KBM-7 (cell line): ENCODE measurements around the gene PATL2.
"Not testable (repeated sequence)": the region's sequence is repeated elsewhere in the genome, so short reads cannot be mapped to it uniquely, and the experiment has no call there.

Experiments
- DNase-seq: peaks from one replicate; pipeline ENCODE4 v3.0.0-alpha.2; 2015
- in situ Hi-C: fragments of 300-500 bp; cut with MboI; formaldehyde crosslinking; loops from 2 replicates; pipeline ENCODE4 v1.14.3; 2020; ENCODE audit warnings: low sequenced_read_pairs, low pct_unique_long_range_greater_than_20kb, mixed read lengths

PATL2 gene

DNA sequence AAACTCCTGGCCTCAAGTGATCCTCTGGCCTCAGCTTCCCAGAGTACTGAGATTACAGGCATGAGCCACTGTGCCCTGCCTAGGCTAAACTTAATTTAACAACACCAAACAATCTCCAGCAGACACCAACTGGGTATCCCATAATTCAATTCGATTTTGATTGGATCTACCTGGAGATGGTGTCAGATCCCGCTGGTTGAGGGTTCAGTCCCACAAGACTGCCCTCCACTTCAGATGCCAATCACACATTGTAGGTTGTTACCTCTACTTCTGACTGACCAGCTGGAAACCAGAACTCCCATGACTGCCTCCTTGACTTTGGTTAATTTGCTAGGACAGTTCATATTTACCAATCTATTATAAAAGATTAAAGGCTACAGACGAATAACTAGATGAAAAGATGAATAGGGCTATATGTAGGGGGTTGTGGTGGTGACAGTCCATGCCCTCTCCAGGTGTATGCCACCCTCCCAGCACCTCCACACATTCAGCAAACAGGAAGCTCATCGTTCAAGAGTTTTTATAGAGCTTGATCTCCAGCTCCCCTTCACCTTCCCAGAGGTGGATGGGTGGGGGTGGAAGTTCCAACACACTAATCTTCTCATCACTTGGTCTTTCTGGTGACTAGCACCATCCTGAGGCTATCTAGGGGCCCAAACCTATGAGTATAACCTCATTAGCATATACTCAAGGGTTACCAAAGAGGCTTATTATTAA lies 9.5 kb upstream of the PATL2 start:
- DNase-seq = no peak
- in situ Hi-C loops = no loop called here

- in situ Hi-C loops, DNase-seq: not testable (repeated sequence)
Observed at GRCh38 chr15:44720000-44720435, 8.9 kb upstream of the PATL2 start.

- peak; percentile 46 for DNase-seq
- in situ Hi-C loops = no loop called here
Observed at GRCh38 chr15:44719293-44719999, 8.3 kb upstream of the PATL2 start.

DNA sequence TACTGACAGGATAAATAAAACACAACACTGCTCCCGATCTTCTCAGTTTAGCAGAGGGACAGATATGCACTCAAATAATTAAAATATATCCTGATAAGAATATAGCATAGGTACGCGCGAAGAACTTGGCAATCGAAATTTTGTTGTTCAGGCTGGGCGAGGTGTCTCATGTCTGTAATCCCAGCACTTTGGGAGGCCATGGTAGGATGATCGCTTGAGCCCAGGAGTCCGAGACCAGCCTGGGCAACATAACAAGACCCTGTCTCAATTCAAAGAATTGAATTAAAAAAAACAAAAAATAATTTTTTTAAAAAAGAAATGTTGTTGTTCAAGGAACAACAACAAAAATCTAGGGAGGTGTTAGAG lies 7.8 kb upstream of the PATL2 start:
- in situ Hi-C loops = no loop called here
- no peak for DNase-seq

DNA sequence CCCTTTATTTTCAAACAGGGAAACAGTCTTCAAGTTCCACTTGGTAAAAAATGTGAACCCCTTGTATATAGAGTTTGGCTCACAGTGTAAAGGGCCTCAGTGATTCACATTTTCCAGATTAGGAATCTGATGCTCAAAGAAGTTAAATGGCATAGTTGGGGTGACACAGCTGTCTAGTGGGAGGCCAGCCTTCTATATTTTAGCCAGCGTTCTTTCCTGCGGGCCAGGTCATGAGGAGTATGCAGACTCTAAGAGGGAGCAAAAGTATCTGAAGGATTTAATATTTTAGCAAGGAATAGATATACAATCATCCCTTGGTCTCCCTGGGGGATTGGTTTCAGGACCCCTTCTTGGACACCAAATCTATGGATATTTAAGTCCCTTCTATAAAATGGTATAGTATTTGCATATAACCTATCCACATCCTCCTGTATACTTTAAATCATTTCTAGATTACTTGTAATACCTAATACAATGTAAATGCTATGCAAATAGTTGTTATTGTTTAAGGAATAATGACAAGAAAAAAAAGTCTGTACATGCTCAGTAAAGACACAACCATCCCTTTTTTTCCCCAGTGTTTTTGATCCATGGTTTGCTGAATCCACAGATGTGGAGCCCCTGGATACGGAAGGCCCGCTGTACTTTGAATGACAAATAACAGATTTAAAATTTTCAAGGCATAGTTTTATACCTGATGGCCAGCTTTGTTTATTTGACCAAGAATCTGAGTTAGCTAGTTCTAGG lies 7.2 kb upstream of the PATL2 start:
- in situ Hi-C loops = no loop called here
- DNase-seq = no peak

GRCh38 chr15:44716983-44717602 lies 6.0 kb upstream of the PATL2 start:
- in situ Hi-C loops = no loop called here
- no peak for DNase-seq

GRCh38 chr15:44715797-44716334 lies 4.7 kb upstream of the PATL2 start:
- no peak for DNase-seq
- in situ Hi-C loops = no loop called here

- DNase-seq = no peak
- in situ Hi-C loops = no loop called here
Observed at GRCh38 chr15:44715142-44715796, 4.1 kb upstream of the PATL2 start.

DNA sequence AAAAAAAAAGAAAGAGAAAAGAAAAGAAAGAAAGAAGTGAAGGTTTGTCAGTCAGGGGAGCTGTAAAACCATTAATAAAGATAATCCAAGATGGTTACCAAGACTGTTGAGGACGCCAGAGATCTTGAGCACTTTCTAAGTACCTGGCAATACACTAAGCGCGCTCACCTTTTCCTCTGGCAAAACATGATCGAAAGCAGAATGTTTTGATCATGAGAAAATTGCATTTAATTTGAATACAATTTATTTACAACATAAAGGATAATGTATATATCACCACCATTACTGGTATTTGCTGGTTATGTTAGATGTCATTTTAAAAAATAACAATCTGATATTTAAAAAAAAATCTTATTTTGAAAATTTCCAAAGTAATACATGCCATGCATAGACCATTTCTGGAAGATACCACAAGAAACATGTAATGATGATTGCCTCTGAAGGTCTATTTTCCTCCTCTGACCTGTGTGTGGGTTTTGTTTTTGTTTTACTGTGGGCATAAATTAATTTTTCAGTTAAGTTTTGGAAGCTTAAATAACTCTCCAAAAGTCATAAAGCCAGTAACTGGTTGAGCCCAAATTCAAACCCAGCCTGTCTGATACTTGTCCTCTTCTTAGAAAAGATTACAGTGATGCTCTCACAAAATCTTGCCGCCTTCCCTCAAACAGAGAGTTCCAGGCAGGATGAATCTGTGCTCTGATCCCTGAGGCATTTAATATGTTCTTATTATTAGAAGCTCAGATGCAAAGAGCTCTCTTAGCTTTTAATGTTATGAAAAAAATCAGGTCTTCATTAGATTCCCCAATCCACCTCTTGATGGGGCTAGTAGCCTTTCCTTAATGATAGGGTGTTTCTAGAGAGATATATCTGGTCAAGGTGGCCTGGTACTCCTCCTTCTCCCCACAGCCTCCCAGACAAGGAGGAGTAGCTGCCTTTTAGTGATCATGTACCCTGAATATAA lies 2.2 kb upstream of the PATL2 start:
- in situ Hi-C loops = no loop called here
- peak; percentile 41 for DNase-seq

DNA sequence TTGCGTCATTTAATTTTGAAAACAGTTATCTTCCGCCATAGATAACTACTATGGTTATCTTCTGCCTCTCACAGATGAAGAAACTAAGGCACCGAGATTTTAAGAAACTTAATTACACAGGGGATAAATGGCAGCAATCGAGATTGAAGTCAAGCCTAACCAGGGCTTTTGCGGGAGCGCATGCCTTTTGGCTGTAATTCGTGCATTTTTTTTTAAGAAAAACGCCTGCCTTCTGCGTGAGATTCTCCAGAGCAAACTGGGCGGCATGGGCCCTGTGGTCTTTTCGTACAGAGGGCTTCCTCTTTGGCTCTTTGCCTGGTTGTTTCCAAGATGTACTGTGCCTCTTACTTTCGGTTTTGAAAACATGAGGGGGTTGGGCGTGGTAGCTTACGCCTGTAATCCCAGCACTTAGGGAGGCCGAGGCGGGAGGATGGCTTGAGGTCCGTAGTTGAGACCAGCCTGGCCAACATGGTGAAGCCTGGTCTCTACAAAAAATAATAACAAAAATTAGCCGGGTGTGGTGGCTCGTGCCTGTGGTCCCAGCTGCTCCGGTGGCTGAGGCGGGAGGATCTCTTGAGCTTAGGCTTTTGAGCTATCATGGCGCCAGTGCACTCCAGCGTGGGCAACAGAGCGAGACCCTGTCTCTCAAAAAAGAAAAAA lies 1.4 kb upstream of the PATL2 start:
- in situ Hi-C loops = no loop called here
- peak; percentile 91 for DNase-seq

- DNase-seq = peak; percentile 55
- in situ Hi-C loops = no loop called here
Observed at GRCh38 chr15:44711743-44712345, 721 bp upstream of the PATL2 start.

- in situ Hi-C loops = no loop called here
- peak; percentile 81 for DNase-seq
Observed at GRCh38 chr15:44710236-44711095, 657 bp downstream of the PATL2 start.

DNA sequence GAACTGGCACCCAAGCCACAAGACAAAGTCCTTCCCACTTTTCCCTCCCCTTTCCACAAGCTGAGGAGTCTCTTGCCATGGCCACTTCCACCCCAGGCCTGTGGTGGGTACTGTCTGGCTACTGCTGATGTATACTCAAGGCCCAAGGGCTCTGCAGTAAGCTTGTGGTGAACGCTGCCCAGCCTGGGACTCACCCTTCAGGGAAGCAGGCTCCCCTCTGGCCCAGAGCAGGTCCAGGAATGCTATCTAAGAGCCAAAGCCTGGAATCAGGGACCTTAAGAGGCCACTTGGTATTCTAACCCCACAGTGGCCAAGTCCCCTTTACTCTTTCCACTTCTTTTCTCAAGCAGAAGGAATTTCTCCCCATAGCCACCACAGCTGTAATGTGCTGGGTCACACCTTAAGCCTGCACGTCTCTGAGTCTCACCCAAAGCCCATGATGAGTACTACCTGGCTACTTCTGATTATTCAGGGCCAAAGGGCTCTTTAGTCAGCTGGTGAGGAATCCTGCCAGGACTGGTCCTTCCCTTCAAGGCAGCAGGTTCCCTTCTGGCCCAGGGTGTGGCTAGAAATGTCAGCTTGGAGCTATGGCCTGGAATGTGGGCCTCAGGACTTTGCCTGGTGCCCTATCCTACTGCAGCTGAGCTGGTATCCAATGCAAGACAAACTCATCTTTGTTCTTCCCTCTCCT lies 4.0 kb downstream of the PATL2 start:
- DNase-seq = no peak
- in situ Hi-C loops = no loop called here

DNA sequence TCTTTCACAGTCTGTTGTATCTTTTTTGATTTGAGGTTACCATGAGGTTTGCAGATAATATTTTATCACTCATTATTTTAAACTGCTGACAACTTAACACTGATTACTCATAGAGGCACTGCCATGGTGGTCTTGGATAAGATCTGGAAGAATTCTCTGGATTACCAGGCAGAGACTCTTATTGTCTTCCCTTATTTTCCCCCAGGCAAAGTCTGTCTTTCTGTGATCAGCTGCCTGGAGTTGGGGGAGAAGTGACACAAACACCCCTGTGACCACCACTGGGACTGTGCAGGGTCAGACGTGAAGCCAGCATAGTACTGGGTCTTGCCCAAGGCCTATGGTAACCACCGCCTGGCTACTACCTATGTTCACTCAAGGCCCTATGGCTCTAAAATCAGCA lies 4.7 kb downstream of the PATL2 start:
- in situ Hi-C loops = no loop called here
- DNase-seq = no peak

- in situ Hi-C loops = no loop called here
- DNase-seq = no peak
Observed at GRCh38 chr15:44705986-44706385, 5.1 kb downstream of the PATL2 start.

DNA sequence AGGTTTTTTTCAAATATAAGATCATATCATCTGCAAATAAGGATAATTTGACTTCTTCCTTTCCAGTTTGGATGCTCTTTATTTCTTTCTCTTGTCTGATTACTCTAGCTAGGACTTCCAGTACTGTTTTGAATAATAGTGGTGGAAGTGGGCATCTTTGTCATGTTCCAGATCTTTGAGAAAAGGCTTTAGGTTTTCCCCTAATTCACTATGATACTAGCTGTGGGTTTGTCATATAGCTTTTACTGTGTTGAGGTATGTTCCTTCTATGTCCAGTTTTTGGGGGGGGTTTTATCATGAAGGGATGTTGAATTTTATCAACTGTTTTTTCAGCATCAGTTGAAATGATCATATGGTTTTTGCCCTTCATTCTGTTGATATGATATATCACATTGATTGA lies 10.4 kb downstream of the PATL2 start:
- in situ Hi-C loops, DNase-seq: not testable (repeated sequence)
